A549 treated with AZD9567 at 1 μM for 4 hours (cell line): ENCODE measurements around the gene FBXO38. TPM values are rescaled to one million over a fixed set of nuclear protein-coding genes. Genes with fewer than 3 reads are reported as not detected.

ENCODE experiments used
- total RNA-seq: library from RNA; stranded (reverse); fragments of 200-300 nt; extraction: Qiagen RNA extraction; gene quantifications from 5 replicates; pipeline ENCODE4 v1.2.3, GENCODE V29; 2022; ENCODE audit not compliant: insufficient read depth

Gene FBXO38, protein sequence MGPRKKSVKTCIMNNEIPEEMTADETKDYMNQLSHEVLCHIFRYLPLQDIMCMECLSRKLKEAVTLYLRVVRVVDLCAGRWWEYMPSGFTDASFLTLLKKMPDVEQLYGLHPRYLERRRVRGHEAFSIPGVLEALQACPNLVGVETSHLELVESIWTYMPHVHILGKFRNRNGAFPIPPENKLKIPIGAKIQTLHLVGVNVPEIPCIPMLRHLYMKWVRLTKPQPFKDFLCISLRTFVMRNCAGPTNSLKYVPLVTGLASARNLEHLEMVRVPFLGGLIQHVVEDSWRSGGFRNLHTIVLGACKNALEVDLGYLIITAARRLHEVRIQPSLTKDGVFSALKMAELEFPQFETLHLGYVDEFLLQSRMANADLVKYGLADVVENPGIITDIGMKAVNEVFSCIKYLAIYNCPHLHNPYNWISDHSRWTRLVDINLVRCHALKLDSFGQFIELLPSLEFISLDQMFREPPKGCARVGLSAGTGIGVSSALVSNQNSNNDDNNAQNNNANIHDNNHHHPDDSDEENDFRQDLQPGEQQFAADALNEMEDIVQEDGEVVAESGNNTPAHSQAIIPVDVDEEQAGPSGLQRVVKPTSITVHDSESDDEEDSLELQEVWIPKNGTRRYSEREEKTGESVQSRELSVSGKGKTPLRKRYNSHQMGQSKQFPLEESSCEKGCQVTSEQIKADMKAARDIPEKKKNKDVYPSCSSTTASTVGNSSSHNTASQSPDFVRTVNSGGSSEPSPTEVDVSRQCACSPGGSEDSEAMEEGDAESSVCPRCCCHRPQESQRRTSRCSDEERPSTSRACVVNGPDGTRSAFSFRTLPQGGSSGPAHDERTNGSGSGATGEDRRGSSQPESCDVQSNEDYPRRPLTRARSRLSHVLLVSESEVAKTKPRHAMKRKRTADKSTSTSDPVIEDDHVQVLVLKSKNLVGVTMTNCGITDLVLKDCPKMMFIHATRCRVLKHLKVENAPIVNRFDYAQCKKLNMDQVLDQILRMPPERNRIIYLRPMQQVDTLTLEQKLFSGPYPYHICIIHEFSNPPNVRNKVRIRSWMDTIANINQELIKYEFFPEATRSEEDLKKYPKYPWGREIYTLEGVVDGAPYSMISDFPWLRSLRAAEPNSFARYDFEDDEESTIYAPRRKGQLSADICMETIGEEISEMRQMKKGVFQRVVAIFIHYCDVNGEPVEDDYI
- total RNA-seq, result 17.0 to 54.4 TPM (median 18.7 TPM) in 5 replicates

DNA sequence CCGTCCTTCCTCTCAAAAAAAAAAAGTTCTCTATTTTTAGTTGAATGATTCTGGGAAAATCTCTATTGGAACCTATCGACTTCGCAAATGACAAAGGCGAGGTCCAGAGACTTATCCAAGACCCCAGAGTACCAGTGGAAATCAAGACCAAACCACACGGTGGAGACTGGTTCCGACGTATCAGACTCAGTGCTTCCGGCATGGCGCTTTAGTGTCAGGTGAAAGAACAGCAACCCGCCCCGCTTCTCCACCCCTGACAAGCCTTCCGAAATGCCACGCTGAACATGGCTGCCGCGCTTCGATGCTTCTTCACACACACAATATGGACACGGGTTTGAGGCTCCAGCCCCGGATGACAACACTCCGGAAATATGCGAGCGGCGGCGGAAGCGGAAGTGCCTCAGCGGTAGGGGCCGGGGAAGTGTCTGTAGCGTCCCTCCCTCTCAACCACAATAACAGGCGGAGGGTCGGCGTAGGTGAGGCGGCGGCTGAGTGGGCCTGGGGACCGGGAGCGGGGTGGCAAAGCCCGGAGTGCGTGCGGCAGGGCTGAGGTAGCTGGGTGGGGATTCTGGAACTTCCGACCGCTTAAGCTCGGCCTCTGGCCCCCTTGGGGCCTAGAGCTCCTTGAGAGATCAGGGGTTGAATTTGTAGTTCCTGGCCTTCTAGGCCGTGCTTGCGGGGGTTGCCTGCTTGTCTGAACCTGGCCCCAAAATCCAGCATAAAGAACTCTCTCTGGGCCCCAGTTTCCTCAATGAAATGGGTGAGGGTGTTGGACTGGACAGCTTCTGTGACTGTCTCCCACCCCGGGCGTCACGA is at the start of gene FBXO38:
Gene FBXO38 (plus strand): TSS at position 395 of the 816 bp plus-strand sequence. CDS start 10,819 bp downstream, outside the sequence.

DNA sequence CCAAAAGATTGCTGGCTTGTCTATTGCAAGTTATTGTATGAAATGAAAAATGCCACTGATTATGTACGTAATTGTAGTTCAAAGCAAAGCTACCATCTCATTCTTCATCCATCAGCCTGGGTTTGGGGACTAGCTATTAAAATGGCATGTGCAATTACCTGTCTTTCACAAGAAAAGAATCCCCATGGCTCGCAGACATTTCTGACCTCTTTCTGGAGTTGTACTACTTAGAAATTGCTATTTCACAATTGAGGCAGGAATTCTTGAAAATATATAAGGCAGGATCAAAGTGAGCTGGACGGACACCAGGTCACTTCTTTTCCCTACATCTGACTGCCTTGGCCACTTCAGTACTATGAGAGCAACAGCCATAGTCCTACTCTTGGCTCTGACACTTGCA is 48.5 kb upstream of the FBXO38 start, which contains the start of gene SPINK9:
Gene SPINK9 (plus strand): TSS at position 301 of the 400 bp plus-strand sequence. CDS start 55 bp downstream, at position 356.

Other genes starting within 250 kb of the FBXO38 start
- gene SPINK14, start 215.4 kb upstream of the FBXO38 start, total RNA-seq, result not detected in 5 replicates
- 0.39 to 0.57 TPM (median 0.51 TPM) in 4 of 5 replicates, not detected in the other for gene SPINK6, start 180.9 kb upstream of the FBXO38 start, total RNA-seq
- gene MARCOL, start 145.4 kb upstream of the FBXO38 start, total RNA-seq, result not detected in 5 replicates
- 0.20 TPM in 1 of 5 replicates, not detected in the others for gene SPINK13, start 115.2 kb upstream of the FBXO38 start, total RNA-seq
- not detected in 5 replicates for gene SPINK7, start 71.5 kb upstream of the FBXO38 start, total RNA-seq
- gene SPINK9, start 48.4 kb upstream of the FBXO38 start, total RNA-seq, result not detected in 5 replicates